HEK293 (cell line): ENCODE measurements around the gene DNAH12.

Experiments
- HOXC10 ChIP-seq: sonication (generic); formaldehyde crosslinking; IDR thresholded peaks from 2 replicates; pipeline ENCODE4 v1.8.1; 2023; ENCODE audit warnings: mild to moderate bottlenecking, missing genetic modification reagents
- MEIS1 ChIP-seq: sonication (generic); formaldehyde crosslinking; IDR thresholded peaks from 2 replicates; pipeline ENCODE4 v1.8.1; 2022; ENCODE audit warnings: missing genetic modification reagents, mild to moderate bottlenecking, borderline replicate concordance
- MZF1 ChIP-seq: fragments of 450-650 bp; formaldehyde crosslinking; IDR thresholded peaks from 2 replicates; pipeline ENCODE4 v1.5.1; 2017; ENCODE audit warnings: missing biosample characterization, missing genetic modification characterization, borderline replicate concordance
- REPIN1 ChIP-seq: fragments of 450-650 bp; formaldehyde crosslinking; IDR thresholded peaks from 2 replicates; pipeline ENCODE4 v1.5.1; 2017; ENCODE audit warnings: missing biosample characterization, missing genetic modification characterization, low read depth
- SP2 ChIP-seq: fragments of 450-650 bp; formaldehyde crosslinking; IDR thresholded peaks from 2 replicates; pipeline ENCODE4 v1.5.1; 2016; ENCODE audit warnings: missing biosample characterization, missing genetic modification characterization
- YY2 ChIP-seq: fragments of 450-650 bp; formaldehyde crosslinking; IDR thresholded peaks from 2 replicates; pipeline ENCODE4 v1.5.1; 2016; ENCODE audit warnings: missing biosample characterization, missing genetic modification characterization
- ZNF10 ChIP-seq: fragments of 450-650 bp; formaldehyde crosslinking; IDR thresholded peaks from 2 replicates; pipeline ENCODE4 v1.5.1; 2017; ENCODE audit warnings: missing biosample characterization, missing genetic modification characterization
- ZNF132 ChIP-seq: fragments of 450-650 bp; formaldehyde crosslinking; IDR thresholded peaks from 2 replicates; pipeline ENCODE4 v1.5.1; 2017; ENCODE audit warnings: missing biosample characterization, missing genetic modification characterization, borderline replicate concordance
- ZNF146 ChIP-seq: fragments of 450-650 bp; formaldehyde crosslinking; IDR thresholded peaks from 2 replicates; pipeline ENCODE4 v1.5.1; 2016; ENCODE audit warnings: missing biosample characterization, missing genetic modification characterization
- ZNF544 ChIP-seq: fragments of 450-650 bp; formaldehyde crosslinking; IDR thresholded peaks from 2 replicates; pipeline ENCODE4 v1.5.0; 2017; ENCODE audit warnings: missing biosample characterization, missing genetic modification characterization
- ZNF555 ChIP-seq: fragments of 450-650 bp; formaldehyde crosslinking; conservative IDR thresholded peaks from 2 replicates; pipeline ENCODE4 v1.5.1; 2017; ENCODE audit warnings: missing biosample characterization, mild to moderate bottlenecking, missing genetic modification characterization, inconsistent platforms
- ZNF596 ChIP-seq: fragments of 450-650 bp; IDR thresholded peaks from 2 replicates; pipeline ENCODE4 v1.5.0; 2018; ENCODE audit warnings: missing biosample characterization, mild to moderate bottlenecking, missing genetic modification characterization, moderate library complexity
- ZNF626 ChIP-seq: fragments of 450-650 bp; sonication (Bioruptor Pico); formaldehyde crosslinking; IDR thresholded peaks from 2 replicates; pipeline ENCODE4 v1.5.1; 2018; ENCODE audit warnings: missing biosample characterization, missing genetic modification characterization, inconsistent platforms
- ZNF747 ChIP-seq: fragments of 450-650 bp; formaldehyde crosslinking; IDR thresholded peaks from 2 replicates; pipeline ENCODE4 v1.5.1; 2016; ENCODE audit warnings: missing biosample characterization, missing genetic modification characterization
- ZNF791 ChIP-seq: fragments of 450-650 bp; formaldehyde crosslinking; IDR thresholded peaks from 2 replicates; pipeline ENCODE4 v1.5.1; 2016; ENCODE audit warnings: missing biosample characterization, missing genetic modification characterization
- ZNF830 ChIP-seq: fragments of 450-650 bp; IDR thresholded peaks from 2 replicates; pipeline ENCODE4 v1.5.0; 2018; ENCODE audit warnings: missing biosample characterization, missing genetic modification characterization, low read depth, mild to moderate bottlenecking, moderate library complexity
- ZXDB ChIP-seq: fragments of 450-650 bp; formaldehyde crosslinking; IDR thresholded peaks from 2 replicates; pipeline ENCODE4 v1.5.1; 2016; ENCODE audit warnings: missing biosample characterization, missing genetic modification characterization
- TF ChIP-seq, protein P1 (sequence below): fragments of 450-650 bp; formaldehyde crosslinking; conservative IDR thresholded peaks from 2 replicates; pipeline ENCODE4 v1.5.1; 2016; ENCODE audit warnings: low read depth, missing biosample characterization, missing genetic modification characterization
- TF ChIP-seq, protein P2 (sequence below): fragments of 450-650 bp; formaldehyde crosslinking; IDR thresholded peaks from 2 replicates; pipeline ENCODE4 v1.5.1; 2016; ENCODE audit warnings: missing biosample characterization, missing genetic modification characterization
- TF ChIP-seq, protein P3 (sequence below): fragments of 450-650 bp; formaldehyde crosslinking; IDR thresholded peaks from 2 replicates; pipeline ENCODE4 v1.5.1; 2016; ENCODE audit warnings: missing biosample characterization, missing genetic modification characterization
- TF ChIP-seq, protein P4 (sequence below): IDR thresholded peaks from 2 replicates; pipeline ENCODE4 v1.6.1; 2011; ENCODE audit warnings: mild to moderate bottlenecking, low read depth, low read length, borderline replicate concordance
- TF ChIP-seq, protein P5 (sequence below): fragments of 450-650 bp; formaldehyde crosslinking; IDR thresholded peaks from 2 replicates; pipeline ENCODE4 v1.5.1; 2016; ENCODE audit warnings: missing biosample characterization, missing genetic modification characterization
- TF ChIP-seq, protein P6 (sequence below): fragments of 450-650 bp; formaldehyde crosslinking; IDR thresholded peaks from 2 replicates; pipeline ENCODE4 v1.5.1; 2016; ENCODE audit warnings: missing biosample characterization, missing genetic modification characterization, low read depth

The DNAH12 gene

DNA sequence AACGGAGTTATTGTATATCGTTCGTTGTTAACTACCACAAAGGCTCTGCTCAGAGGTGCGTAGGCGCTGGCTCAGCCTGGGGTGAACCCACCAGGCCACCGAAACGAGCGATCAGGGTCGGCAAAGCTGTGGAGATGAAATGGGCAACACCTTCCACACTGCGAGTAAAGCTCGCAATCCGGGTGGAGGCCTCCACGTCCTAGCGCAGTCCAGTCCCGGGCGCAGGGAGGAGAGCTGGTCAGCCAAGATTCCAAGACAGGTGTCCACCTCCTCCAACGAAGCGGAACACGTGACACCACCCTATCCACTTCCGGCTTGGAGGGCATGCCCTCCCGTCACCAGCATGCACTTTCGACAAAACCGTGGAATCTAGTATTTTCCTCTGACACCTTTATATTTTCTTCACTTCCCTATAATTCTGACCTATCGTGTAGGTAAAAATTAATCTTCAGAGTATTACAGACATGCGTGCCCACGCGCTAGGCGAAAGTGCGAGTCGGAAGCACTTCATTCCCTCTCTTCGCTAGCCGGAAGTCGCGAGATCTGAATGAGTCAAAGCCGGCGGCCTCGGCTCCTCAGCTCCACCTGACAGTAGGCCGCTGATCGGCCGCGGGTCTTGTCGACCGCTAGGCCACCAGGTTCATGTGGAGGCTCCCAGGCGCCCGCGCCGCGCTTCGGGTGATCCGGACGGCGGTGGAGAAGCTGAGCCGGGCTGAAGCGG lies 11.8 kb upstream of the DNAH12 start, which contains the start of gene PDE12 (continued):
- TF ChIP-seq ZNF596 (tag by site-specific recombination) = no peak
- TF ChIP-seq ZNF791 = no peak
- no peak for TF ChIP-seq ZNF132
- TF ChIP-seq ZNF555 (tag by site-specific recombination) = no peak
- TF ChIP-seq ZNF544 = no peak
- TF ChIP-seq, protein P1, sequence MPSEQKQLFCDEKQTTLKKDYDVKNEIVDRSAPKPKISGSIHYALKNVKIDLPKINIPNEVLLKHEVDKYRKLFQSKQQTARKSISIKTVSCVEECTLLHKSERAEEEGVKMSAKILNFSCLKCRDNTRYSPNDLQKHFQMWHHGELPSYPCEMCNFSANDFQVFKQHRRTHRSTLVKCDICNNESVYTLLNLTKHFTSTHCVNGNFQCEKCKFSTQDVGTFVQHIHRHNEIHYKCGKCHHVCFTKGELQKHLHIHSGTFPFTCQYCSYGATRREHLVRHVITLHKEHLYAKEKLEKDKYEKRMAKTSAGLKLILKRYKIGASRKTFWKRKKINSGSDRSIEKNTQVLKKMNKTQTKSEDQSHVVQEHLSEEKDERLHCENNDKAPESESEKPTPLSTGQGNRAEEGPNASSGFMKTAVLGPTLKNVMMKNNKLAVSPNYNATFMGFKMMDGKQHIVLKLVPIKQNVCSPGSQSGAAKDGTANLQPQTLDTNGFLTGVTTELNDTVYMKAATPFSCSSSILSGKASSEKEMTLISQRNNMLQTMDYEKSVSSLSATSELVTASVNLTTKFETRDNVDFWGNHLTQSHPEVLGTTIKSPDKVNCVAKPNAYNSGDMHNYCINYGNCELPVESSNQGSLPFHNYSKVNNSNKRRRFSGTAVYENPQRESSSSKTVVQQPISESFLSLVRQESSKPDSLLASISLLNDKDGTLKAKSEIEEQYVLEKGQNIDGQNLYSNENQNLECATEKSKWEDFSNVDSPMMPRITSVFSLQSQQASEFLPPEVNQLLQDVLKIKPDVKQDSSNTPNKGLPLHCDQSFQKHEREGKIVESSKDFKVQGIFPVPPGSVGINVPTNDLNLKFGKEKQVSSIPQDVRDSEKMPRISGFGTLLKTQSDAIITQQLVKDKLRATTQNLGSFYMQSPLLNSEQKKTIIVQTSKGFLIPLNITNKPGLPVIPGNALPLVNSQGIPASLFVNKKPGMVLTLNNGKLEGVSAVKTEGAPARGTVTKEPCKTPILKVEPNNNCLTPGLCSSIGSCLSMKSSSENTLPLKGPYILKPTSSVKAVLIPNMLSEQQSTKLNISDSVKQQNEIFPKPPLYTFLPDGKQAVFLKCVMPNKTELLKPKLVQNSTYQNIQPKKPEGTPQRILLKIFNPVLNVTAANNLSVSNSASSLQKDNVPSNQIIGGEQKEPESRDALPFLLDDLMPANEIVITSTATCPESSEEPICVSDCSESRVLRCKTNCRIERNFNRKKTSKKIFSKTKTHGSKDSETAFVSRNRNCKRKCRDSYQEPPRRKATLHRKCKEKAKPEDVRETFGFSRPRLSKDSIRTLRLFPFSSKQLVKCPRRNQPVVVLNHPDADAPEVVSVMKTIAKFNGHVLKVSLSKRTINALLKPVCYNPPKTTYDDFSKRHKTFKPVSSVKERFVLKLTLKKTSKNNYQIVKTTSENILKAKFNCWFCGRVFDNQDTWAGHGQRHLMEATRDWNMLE (tag by site-specific recombination) = peak; percentile 99
- TF ChIP-seq YY2 (tag by site-specific recombination) = peak; percentile 84
- TF ChIP-seq, protein P2, sequence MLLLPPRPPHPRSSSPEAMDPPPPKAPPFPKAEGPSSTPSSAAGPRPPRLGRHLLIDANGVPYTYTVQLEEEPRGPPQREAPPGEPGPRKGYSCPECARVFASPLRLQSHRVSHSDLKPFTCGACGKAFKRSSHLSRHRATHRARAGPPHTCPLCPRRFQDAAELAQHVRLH (tag by site-specific recombination) = peak; percentile 95
- no peak; the same call in 1 of the 2 replicates for TF ChIP-seq ZNF146 (tag by site-specific recombination)
- TF ChIP-seq, protein P3, sequence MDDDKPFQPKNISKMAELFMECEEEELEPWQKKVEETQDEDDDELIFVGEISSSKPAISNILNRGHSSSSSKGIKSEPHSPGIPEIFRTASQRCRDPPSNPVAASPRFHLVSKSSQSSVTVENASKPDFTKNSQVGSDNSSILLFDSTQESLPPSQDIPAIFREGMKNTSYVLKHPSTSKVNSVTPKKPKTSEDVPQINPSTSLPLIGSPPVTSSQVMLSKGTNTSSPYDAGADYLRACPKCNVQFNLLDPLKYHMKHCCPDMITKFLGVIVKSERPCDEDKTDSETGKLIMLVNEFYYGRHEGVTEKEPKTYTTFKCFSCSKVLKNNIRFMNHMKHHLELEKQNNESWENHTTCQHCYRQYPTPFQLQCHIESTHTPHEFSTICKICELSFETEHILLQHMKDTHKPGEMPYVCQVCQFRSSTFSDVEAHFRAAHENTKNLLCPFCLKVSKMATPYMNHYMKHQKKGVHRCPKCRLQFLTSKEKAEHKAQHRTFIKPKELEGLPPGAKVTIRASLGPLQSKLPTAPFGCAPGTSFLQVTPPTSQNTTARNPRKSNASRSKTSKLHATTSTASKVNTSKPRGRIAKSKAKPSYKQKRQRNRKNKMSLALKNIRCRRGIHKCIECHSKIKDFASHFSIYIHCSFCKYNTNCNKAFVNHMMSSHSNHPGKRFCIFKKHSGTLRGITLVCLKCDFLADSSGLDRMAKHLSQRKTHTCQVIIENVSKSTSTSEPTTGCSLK (tag by site-specific recombination) = no peak
- TF ChIP-seq HOXC10 (CRISPR knock-in tag) = no peak
- TF ChIP-seq, protein P4, sequence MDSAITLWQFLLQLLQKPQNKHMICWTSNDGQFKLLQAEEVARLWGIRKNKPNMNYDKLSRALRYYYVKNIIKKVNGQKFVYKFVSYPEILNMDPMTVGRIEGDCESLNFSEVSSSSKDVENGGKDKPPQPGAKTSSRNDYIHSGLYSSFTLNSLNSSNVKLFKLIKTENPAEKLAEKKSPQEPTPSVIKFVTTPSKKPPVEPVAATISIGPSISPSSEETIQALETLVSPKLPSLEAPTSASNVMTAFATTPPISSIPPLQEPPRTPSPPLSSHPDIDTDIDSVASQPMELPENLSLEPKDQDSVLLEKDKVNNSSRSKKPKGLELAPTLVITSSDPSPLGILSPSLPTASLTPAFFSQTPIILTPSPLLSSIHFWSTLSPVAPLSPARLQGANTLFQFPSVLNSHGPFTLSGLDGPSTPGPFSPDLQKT = peak; percentile 82
- no peak for TF ChIP-seq MZF1 (tag by site-specific recombination)
- TF ChIP-seq SP2 (tag by site-specific recombination) = peak; percentile 75
- peak; percentile 97 for TF ChIP-seq ZXDB (tag by site-specific recombination)
- no peak for TF ChIP-seq REPIN1 (tag by site-specific recombination)
- TF ChIP-seq ZNF10 (tag by site-specific recombination) = peak; percentile 93
- TF ChIP-seq ZNF830 = no peak
- no peak for TF ChIP-seq MEIS1 (CRISPR knock-in tag)
- TF ChIP-seq ZNF626 (tag by site-specific recombination) = no peak
- TF ChIP-seq, protein P5, sequence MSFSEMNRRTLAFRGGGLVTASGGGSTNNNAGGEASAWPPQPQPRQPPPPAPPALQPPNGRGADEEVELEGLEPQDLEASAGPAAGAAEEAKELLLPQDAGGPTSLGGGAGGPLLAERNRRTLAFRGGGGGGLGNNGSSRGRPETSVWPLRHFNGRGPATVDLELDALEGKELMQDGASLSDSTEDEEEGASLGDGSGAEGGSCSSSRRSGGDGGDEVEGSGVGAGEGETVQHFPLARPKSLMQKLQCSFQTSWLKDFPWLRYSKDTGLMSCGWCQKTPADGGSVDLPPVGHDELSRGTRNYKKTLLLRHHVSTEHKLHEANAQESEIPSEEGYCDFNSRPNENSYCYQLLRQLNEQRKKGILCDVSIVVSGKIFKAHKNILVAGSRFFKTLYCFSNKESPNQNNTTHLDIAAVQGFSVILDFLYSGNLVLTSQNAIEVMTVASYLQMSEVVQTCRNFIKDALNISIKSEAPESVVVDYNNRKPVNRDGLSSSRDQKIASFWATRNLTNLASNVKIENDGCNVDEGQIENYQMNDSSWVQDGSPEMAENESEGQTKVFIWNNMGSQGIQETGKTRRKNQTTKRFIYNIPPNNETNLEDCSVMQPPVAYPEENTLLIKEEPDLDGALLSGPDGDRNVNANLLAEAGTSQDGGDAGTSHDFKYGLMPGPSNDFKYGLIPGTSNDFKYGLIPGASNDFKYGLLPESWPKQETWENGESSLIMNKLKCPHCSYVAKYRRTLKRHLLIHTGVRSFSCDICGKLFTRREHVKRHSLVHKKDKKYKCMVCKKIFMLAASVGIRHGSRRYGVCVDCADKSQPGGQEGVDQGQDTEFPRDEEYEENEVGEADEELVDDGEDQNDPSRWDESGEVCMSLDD (tag by site-specific recombination) = no peak
- TF ChIP-seq ZNF747 (tag by site-specific recombination) = no peak
- TF ChIP-seq, protein P6, sequence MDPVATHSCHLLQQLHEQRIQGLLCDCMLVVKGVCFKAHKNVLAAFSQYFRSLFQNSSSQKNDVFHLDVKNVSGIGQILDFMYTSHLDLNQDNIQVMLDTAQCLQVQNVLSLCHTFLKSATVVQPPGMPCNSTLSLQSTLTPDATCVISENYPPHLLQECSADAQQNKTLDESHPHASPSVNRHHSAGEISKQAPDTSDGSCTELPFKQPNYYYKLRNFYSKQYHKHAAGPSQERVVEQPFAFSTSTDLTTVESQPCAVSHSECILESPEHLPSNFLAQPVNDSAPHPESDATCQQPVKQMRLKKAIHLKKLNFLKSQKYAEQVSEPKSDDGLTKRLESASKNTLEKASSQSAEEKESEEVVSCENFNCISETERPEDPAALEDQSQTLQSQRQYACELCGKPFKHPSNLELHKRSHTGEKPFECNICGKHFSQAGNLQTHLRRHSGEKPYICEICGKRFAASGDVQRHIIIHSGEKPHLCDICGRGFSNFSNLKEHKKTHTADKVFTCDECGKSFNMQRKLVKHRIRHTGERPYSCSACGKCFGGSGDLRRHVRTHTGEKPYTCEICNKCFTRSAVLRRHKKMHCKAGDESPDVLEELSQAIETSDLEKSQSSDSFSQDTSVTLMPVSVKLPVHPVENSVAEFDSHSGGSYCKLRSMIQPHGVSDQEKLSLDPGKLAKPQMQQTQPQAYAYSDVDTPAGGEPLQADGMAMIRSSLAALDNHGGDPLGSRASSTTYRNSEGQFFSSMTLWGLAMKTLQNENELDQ (tag by site-specific recombination) = no peak
